K562 (cell line): ENCODE data around the gene MARCHF9.

Source experiments
- MLX ChIP-seq, 2 experiments: fragments of 450-650 bp in 1 of 2; sonication (generic) in 1 of 2; formaldehyde crosslinking; conservative IDR thresholded peaks; 2 replicates each; pipeline versions ENCODE4 v1.4.0 to v1.8.1; 2020 to 2022; ENCODE audit warnings: mild to moderate bottlenecking in 1 of 2, missing genetic modification reagents in 1 of 2
- POLR3G ChIP-seq: IDR thresholded peaks from 2 replicates; pipeline ENCODE4 v1.6.1; 2011; ENCODE audit not compliant: insufficient read length, insufficient replicate concordance; ENCODE audit errors: extremely low read depth
- RREB1 ChIP-seq: fragments of 250-450 bp; sonication (Bioruptor Pico); IDR thresholded peaks from 2 replicates; pipeline ENCODE4 v1.4.0; 2020
- TRIM24 ChIP-seq, 2 experiments: fragments of 450-650 bp; IDR thresholded peaks; 2 replicates each; pipeline ENCODE4 v1.6.1; 2016
- ZFX ChIP-seq: sonication (generic); formaldehyde crosslinking; IDR thresholded peaks from 2 replicates; pipeline ENCODE4 v1.8.0; 2022; ENCODE audit warnings: mild to moderate bottlenecking, missing genetic modification reagents, moderate library complexity
- TF ChIP-seq, protein P1 (sequence below): sonication (generic); formaldehyde crosslinking; IDR thresholded peaks from 2 replicates; pipeline ENCODE4 v1.5.0; 2020; ENCODE audit warnings: missing genetic modification reagents
- TF ChIP-seq, protein P2 (sequence below), 3 experiments: IDR thresholded peaks in 2 of 3; conservative IDR thresholded peaks in 1 of 3; 2 replicates each; pipeline ENCODE4 v1.5.1; 2011 to 2012; ENCODE audit warnings: low read length in 3 of 3, mild to moderate bottlenecking in 3 of 3, control low read depth in 2 of 3, improper control_type of control experiment in 1 of 3, inconsistent platforms in 1 of 3, low read depth in 1 of 3, mixed read lengths in 1 of 3, moderate library complexity in 1 of 3; ENCODE audit not compliant: insufficient read depth in 2 of 3
- TF ChIP-seq, protein P3 (sequence below): sonication (generic); formaldehyde crosslinking; IDR thresholded peaks from 2 replicates; pipeline ENCODE4 v1.8.0; 2022; ENCODE audit warnings: missing genetic modification reagents, mild to moderate bottlenecking, borderline replicate concordance

DNA sequence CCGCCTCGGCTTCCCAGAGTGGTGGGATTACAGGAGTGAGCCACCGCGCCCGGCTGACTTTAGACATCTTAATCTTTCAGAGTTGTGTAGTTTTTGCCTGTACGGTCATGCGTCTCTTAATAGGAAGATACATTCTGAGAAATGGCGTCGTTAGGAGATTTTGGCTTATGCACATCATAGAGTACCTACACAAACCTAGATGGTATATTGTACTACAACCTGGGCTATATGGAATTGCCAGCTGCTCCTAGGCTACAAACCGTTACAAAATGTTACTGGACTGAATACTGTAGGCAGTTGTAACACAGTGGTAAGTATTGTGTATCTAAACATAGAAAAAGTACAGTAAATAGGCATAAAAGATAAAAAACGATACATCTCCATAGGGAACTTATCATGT, 29.0 kb downstream of the MARCHF9 start:
- TF ChIP-seq, protein P1, sequence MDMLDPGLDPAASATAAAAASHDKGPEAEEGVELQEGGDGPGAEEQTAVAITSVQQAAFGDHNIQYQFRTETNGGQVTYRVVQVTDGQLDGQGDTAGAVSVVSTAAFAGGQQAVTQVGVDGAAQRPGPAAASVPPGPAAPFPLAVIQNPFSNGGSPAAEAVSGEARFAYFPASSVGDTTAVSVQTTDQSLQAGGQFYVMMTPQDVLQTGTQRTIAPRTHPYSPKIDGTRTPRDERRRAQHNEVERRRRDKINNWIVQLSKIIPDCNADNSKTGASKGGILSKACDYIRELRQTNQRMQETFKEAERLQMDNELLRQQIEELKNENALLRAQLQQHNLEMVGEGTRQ = no peak
- TF ChIP-seq ZFX (no peak), TRIM24 (IDR thresholded peaks at IDR 0.05) (no peak), MLX (CRISPR knock-in tag; conservative IDR thresholded peaks at IDR 0.05) (no peak), POLR3G (no peak), RREB1 (CRISPR knock-in tag) (no peak)
- TF ChIP-seq, protein P2, sequence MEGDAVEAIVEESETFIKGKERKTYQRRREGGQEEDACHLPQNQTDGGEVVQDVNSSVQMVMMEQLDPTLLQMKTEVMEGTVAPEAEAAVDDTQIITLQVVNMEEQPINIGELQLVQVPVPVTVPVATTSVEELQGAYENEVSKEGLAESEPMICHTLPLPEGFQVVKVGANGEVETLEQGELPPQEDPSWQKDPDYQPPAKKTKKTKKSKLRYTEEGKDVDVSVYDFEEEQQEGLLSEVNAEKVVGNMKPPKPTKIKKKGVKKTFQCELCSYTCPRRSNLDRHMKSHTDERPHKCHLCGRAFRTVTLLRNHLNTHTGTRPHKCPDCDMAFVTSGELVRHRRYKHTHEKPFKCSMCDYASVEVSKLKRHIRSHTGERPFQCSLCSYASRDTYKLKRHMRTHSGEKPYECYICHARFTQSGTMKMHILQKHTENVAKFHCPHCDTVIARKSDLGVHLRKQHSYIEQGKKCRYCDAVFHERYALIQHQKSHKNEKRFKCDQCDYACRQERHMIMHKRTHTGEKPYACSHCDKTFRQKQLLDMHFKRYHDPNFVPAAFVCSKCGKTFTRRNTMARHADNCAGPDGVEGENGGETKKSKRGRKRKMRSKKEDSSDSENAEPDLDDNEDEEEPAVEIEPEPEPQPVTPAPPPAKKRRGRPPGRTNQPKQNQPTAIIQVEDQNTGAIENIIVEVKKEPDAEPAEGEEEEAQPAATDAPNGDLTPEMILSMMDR (IDR thresholded peaks at IDR 0.05 in 2 of 3, conservative IDR thresholded peaks at IDR 0.05 in 1 of 3; ENCODE audit: insufficient read depth in 2 of 3, low read depth in 1 of 3, low read length in 3 of 3) = no peak
- TF ChIP-seq, protein P3, sequence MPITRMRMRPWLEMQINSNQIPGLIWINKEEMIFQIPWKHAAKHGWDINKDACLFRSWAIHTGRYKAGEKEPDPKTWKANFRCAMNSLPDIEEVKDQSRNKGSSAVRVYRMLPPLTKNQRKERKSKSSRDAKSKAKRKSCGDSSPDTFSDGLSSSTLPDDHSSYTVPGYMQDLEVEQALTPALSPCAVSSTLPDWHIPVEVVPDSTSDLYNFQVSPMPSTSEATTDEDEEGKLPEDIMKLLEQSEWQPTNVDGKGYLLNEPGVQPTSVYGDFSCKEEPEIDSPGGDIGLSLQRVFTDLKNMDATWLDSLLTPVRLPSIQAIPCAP = no peak
